ENCODE measurements around the gene PCDHGC5. TPM values are rescaled to one million over a fixed set of nuclear protein-coding genes. Genes with fewer than 3 reads are reported as not detected.

The PCDHGC5 gene
- total and polyA plus RNA-seq, 2 experiments from 2014 or later: 0.16 to 1.5 TPM

GRCh38 chr5:141510160-141510559, 21.3 kb downstream of the PCDHGC5 start (continued):
- TF ChIP-seq ZNF462 (CRISPR knock-in tag; IDR thresholded peaks at IDR 0.05) (no peak), EZH2 (IDR thresholded peaks at IDR 0.05; ENCODE audit: low read depth, unreplicated experiment) (no peak), ZNF114 (CRISPR knock-in tag; IDR thresholded peaks at IDR 0.05) (no peak), EZH2phosphoT487 (IDR thresholded peaks at IDR 0.05; ENCODE audit: unreplicated experiment) (no peak), CREB1 (CRISPR knock-in tag; IDR thresholded peaks at IDR 0.05; ENCODE audit: low read depth) (no peak), STAT1 (IDR thresholded peaks at IDR 0.05; ENCODE audit: unreplicated experiment) (no peak), NANOG (IDR thresholded peaks at IDR 0.05; ENCODE audit: borderline replicate concordance) (no peak), ZNF331 (CRISPR knock-in tag; IDR thresholded peaks at IDR 0.05; ENCODE audit: low read depth) (no peak), POLR2AphosphoS5 (IDR thresholded peaks at IDR 0.05; ENCODE audit: low read depth) (no peak), CTCF (conservative IDR thresholded peaks at IDR 0.05; ENCODE audit: low read depth in 2 of 2) (no peak), JUNB (IDR thresholded peaks at IDR 0.05; ENCODE audit: unreplicated experiment) (no peak)
- TF ChIP-seq, protein P1, sequence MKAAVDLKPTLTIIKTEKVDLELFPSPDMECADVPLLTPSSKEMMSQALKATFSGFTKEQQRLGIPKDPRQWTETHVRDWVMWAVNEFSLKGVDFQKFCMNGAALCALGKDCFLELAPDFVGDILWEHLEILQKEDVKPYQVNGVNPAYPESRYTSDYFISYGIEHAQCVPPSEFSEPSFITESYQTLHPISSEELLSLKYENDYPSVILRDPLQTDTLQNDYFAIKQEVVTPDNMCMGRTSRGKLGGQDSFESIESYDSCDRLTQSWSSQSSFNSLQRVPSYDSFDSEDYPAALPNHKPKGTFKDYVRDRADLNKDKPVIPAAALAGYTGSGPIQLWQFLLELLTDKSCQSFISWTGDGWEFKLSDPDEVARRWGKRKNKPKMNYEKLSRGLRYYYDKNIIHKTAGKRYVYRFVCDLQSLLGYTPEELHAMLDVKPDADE (IDR thresholded peaks at IDR 0.05): no peak
